Epidermal melanocyte (primary cell): ENCODE data around the gene ADAMTS14.

Experiments
- DNase-seq: peaks from one replicate; pipeline ENCODE4 v3.0.0; 2011; ENCODE audit warnings: low spot score; ENCODE audit not compliant: insufficient read length

The ADAMTS14 gene

GRCh38 chr10:70692043-70692603 is 19.8 kb downstream of the ADAMTS14 start:
- no peak for DNase-seq

GRCh38 chr10:70693619-70694335 is 21.5 kb downstream of the ADAMTS14 start:
- DNase-seq: peak; percentile 50

GRCh38 chr10:70694418-70695141 is 22.3 kb downstream of the ADAMTS14 start:
- DNase-seq: no peak

- DNase-seq: no peak
Measured at GRCh38 chr10:70695241-70696030, 23.1 kb downstream of the ADAMTS14 start.

GRCh38 chr10:70698211-70698610 is 25.9 kb downstream of the ADAMTS14 start:
- no peak for DNase-seq

GRCh38 chr10:70699063-70699658 is 26.9 kb downstream of the ADAMTS14 start:
- DNase-seq: no peak

GRCh38 chr10:70699659-70700174 is 27.4 kb downstream of the ADAMTS14 start:
- no peak for DNase-seq

GRCh38 chr10:70702190-70702763 is 30.0 kb downstream of the ADAMTS14 start:
- DNase-seq: no peak

GRCh38 chr10:70704211-70704610 is 31.9 kb downstream of the ADAMTS14 start:
- DNase-seq: no peak

GRCh38 chr10:70705121-70705861 is 33.0 kb downstream of the ADAMTS14 start:
- DNase-seq: no peak

- no peak for DNase-seq
Measured at GRCh38 chr10:70711177-70711576, 38.9 kb downstream of the ADAMTS14 start.

- DNase-seq: no peak
Measured at GRCh38 chr10:70711911-70712310, 39.6 kb downstream of the ADAMTS14 start.

- DNase-seq: no peak
Measured at GRCh38 chr10:70714245-70714644, 41.9 kb downstream of the ADAMTS14 start.

- no peak for DNase-seq
Measured at GRCh38 chr10:70714951-70715350, 42.6 kb downstream of the ADAMTS14 start.

GRCh38 chr10:70715853-70716795 is 43.8 kb downstream of the ADAMTS14 start:
- no peak for DNase-seq

GRCh38 chr10:70722820-70723424 is 50.6 kb downstream of the ADAMTS14 start:
- DNase-seq: no peak

GRCh38 chr10:70723771-70724170 is 51.5 kb downstream of the ADAMTS14 start:
- DNase-seq: no peak

- DNase-seq: peak; percentile 33
Measured at GRCh38 chr10:70726909-70727495, 54.7 kb downstream of the ADAMTS14 start.
